GM19238 (cell line): ENCODE data around the gene SDHC.
A peak's percentile ranks its signal among the peaks of the same experiment; 100 is the strongest.
"Not testable (repeated sequence)": the region's sequence is repeated elsewhere in the genome, so short reads cannot be mapped to it uniquely, and the experiment has no call there.

Experiments
- DNase-seq: peaks from one replicate; pipeline ENCODE4 v3.0.0; 2011; ENCODE audit warnings: low spot score; ENCODE audit not compliant: insufficient read length

SDHC gene

DNA sequence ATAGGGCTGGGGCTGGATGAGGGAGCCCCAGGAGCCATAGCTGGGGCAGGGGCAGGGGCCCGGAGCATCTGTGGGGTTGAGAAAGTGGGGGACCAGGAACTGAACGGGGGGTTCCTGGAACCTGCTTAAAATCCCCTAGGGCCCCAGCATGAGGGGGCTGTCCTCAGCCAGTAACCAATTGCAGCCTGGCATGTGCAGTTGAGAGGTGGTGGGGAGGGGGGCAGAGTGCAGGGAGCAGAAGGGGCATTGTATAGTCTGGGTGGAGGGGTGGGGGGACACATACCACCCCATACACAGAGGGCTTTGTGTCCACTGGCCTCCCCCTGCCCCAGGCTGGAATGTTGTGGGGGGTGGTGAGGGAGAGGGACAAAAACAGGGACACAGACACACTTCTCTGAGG lies 4.3 kb upstream of the SDHC start, which contains the start of gene MPZ:
Gene MPZ (minus strand): TSS at position 101 of the 400 bp plus-strand sequence. CDS start 63 bp downstream, at position 38.
- DNase-seq: no peak

DNA sequence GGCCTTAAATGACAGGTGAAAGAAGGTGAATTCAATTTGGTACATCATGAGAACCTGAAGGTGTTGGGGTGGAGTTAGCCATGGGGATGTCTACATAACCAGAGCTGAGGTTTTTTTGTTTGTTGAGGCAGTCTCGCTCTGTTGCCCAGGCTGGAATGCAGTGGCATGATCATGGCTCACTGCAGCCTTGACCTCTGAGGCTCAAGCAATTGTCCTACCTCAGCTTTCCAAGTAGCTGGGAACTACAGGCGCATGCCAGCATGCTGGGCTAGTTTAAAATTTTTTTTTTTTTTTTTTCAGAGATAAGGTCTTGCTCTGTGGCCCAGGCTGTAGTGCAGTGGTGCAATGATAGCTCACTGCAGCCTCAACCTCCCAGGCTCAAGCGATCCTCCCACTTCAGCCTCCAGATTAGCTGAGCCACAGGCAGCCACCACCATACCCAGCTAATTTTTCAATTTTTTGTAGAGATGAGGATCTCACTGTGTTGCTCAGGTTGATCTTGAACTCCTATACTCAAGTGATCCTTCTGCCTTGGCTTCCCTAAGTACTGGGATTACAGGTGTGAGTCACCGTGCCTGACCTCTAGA lies 2.5 kb upstream of the SDHC start:
- no peak for DNase-seq

DNA sequence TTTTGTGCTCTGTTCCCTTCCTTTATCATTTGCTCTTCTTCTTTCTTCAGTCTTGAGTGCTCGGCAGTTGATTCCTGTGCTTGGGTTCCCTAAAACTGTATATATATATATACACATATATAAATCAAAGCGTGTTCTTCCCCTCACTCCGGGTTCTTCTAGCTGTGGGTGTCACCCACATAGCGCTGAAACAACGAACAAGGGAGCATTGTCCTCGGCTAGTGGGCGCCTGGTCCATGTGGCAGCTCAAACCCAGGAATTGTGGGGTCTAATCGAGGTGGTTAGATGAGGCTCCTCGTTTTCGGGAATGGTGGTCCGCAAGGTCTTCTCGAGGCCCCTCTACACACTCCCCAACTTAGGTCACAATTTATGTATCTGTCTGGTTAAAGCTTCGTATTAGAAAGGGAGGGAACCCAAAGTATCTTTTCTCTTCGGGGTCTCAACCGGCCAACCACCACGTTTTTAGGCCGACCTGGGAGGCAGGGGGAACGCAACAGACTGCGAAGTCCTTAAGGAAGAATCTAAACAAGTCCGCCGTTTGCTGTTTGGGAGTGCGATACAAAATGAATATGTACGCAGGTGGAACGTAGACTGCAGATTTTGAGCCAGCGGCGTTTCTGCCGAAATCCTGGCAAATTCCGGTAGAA lies 504 bp upstream of the SDHC start:
- no peak for DNase-seq

GRCh38 chr1:161315841-161316674 lies 1.9 kb downstream of the SDHC start:
- DNase-seq: not testable (repeated sequence)

DNA sequence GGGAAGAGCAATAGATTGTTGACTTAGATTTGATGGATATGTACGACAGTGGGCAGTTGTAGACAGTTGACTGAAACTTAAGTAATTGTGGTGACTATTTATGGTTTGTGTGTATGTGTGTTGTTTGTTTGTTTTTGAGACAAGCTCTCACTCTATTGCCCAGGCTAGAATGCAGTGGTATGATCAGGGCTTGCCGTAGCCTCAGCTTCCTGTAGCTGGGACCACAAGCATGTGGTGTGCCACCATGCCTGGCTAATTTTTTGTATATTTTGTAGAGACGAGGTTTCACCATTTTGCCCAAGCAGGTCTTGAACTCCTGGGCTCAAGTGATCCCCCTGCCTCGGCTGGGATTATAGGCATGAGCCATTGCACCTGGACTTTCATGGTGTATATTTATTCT lies 9.8 kb downstream of the SDHC start:
- DNase-seq: no peak

- no peak for DNase-seq
These were observed 16.2 kb downstream of the SDHC start for GRCh38 chr1:161330346-161330745.

GRCh38 chr1:161333166-161333565 lies 19.0 kb downstream of the SDHC start:
- no peak for DNase-seq

- DNase-seq: no peak
These were observed 21.6 kb downstream of the SDHC start for GRCh38 chr1:161335796-161336195.

- no peak for DNase-seq
These were observed 28.0 kb downstream of the SDHC start for GRCh38 chr1:161342177-161342576.

DNA sequence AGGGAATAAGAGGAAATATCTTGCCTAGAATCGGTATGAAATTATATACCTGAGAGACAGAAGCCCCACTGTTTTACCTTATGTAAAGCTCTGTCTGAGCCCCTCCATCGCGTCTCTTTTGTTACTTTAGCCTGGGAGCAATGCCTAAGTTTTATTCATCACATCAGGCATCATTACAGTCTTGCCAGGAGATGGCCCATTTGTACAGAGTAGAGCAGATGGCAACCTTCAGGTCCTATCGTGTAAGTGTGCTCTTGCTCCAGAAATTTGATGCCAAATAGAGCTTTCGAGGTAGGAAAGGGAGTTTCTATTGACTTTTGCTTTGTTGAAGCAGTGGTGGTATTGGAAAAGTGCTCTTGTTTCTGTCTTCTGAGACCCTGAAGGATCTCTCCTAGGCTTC lies 28.6 kb downstream of the SDHC start:
- no peak for DNase-seq

DNA sequence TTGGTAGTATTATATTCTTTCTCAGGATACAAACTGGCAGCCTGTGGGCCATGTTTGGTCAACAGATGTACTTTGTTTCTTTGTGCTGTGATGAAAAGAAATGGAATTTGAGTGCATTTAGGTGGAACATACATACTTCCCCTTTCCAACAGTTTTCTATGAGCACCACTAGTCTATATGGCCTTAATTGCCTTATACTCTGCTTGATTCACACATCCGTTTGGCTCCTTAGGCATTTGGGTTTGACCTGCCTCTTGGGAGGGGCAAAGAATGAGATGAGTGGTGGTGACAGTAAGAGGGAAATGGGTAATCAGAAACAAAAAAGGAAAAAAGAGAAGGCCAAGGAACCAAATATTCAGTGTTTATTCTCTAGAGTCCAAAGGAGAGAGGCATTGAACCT lies 36.5 kb downstream of the SDHC start:
- DNase-seq: no peak

DNA sequence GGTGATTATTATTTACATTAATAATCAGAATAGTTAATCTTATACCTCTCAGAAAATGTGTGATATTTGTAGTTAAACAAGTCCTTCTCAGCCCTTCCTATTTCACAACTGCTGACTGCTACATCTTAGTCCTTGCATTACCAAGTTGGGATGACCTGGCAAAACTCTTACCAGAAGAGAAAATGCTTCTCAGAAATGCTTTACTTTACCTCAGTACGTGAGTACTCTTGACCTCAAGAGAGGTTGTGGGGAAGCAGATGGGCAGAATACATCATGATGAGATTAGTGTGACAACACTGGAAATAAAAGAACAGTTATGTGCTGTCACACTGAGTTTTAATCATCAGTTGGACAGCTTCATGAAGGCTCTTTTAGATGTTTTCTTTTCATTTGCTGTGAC lies 37.3 kb downstream of the SDHC start:
- DNase-seq: no peak

DNA sequence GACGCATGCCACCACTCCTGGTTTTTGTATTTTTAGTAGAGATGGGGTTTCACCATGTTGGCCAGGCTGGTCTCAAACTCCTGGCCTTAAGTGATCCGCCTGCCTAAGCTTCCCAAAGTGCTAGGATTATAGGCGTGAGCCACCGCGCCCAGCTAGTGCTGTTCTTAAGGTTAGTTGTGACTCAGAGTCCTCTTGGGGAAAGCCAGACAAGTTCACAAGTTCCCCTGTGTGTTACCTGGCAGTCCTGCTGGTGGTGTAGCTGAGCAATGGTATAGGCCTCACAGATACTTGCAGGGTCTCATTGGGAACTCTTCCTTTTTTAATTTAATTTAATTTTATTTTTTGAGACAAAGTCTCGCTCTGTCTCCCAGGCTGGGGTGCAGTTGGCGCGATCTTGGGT lies 42.9 kb downstream of the SDHC start:
- DNase-seq: no peak

DNA sequence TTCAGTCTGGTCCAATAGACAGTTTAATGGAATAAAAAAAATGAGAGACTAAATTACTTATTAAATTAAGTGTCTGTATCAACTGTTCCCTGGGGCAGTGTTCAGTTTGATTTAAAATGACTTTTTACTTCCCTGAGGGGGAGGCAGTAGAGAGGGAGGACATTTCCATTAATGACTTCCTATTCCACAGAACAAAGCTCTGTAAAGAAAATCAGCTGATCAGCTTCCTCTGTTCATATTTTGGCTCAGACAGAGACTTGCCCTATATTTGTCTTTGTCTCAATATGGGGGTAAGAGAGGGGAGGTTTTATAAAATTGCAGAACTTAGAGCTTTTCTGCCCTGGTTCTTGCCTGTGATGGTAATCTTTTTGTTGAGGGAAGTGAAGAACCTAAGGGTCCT lies 45.1 kb downstream of the SDHC start:
- DNase-seq: no peak

DNA sequence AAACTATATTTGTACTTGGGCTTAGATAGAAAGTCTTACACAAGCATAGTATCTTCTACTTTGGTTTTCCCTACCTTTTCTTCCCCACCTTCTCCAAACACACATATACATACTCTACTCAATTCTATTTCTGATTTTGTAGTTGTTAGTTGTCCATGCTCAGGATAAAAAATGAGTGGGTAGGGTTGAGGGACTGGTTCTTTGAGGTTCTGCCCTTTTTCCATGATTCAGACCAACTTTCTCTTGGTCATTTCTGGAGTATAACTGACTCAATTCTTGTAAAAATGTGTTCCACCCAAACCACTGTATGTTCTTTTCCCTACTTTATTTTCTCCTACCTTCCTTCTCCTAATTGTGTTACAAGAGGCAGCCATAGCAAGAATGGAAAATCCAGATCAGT lies 50.2 kb downstream of the SDHC start:
- no peak for DNase-seq

DNA sequence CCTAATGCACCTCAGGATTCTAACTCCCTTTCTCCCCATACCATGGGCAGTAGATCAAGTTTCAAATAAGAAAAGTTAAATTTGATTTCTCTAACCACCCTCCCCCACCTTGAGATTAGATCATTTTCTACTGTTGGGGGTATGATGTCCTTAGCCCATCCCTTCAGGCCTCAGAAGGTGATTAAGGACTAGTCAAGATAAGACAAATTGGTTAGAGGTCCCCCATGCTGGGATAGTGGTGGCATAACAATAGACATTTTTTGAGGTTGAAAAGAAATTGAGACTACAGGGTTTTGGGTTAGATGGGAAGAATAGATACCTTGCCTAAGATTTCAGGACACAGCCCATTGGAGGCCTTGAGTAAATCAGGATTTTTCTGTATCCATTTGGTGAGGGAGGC lies 51.0 kb downstream of the SDHC start:
- DNase-seq: no peak

DNA sequence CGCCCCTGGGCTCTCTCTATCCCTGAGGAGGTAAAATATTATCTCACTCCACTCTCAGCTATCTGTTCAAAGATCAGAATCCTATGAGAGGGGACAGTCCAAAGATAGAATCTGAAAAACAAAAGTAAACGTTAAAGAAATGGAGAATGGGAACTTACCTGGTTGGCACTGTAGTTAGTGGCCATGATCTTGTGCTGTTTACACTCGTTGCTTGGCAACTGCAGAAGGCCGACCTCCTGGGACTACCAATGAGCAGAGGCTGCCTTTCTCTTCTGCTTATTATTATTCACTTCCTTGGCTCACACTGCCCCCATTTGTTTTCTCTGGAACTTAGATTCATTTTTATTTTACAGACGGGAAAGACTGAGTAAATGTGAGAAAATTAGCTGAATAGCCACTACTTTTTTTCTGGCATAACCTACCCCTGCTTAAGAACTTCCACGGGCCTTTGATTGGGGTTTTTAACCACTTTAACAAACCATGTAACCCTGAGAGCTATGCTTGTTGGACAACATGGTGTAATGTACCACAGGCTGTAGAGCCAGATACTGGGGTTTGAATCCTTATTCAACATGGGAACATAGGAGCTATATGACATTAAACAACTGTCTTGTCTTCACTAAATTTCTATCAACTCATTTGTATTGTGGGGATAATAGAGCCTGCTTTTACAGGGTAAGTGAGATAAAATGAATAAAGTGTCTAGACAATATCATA lies 53.7 kb downstream of the SDHC start, which contains the start of gene CFAP126:
Gene CFAP126 (minus strand): TSS at position 193 of the 717 bp plus-strand sequence. CDS start 8 bp downstream, at position 185.
- DNase-seq: peak; percentile 71

GRCh38 chr1:161373442-161373841 lies 59.3 kb downstream of the SDHC start:
- no peak for DNase-seq

GRCh38 chr1:161374373-161374772 lies 60.2 kb downstream of the SDHC start:
- DNase-seq: no peak

DNA sequence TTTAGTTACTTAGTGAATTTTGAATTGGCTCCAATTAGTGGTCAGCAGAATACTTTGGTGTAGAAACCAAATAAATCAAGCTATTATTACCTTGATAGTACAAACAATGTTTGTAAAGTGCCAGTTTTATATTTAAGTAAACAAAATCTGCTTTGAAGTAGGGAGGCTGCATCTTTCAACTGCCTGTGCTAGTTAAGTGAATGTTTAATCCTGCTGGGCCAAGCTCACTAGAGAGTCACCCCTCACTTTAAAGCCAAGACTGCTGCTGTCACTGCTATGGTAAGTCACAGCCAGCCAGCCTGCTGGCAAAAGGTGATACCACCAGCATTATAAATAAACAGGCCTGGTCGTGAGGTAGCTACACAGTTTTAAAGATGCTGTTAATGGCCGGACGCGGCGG lies 63.8 kb downstream of the SDHC start:
- DNase-seq: no peak

DNA sequence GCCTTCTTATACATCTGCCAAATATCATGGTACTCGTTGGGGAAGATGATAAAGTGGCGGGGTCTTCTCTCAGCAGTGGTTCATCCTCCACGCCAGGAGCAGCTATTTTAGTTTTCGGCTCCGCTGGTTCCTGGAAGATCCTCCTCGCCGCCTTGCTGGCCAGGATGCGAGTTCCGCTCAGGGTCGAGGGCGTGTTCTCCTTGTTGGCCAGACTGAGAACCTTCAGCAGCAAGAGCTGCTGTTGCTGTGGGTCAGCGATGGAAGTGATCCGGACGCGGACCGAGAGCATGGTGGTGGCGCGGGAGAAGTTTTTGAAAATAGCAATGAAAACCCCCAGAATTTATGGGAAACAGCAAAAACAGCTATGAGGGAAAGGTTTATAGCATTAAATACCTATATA lies 64.9 kb downstream of the SDHC start:
- DNase-seq: no peak

DNA sequence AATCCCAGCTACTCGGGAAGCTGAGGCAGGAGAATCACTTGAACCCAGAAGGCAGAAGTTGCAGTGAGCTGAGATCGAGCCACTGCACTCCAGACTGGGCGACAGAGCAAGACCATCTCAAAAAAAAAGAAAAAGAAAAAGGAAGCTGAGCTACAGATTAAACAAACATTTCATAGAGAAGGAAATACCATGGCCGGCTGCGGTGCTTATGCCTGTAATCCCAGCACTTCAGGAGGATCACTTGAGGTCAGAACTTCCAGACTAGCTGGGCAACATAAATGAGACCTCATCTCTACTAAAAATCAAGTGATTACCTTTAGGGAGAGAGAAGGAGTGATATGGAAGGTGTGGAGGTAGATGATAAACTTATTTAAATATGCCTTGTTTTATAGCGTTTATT lies 67.5 kb downstream of the SDHC start:
- DNase-seq: no peak
